A549 (cell line): Measurements from ENCODE around the gene ZBED5. TPM values are rescaled to one million over a fixed set of nuclear protein-coding genes. Genes with fewer than 3 reads are reported as not detected.

Source experiments
- ATAC-seq, 2 experiments: fragments of 200-7000 bp in 1 of 2; fragments of >200 bp in 1 of 2; cut with Nextera tagmentation in 1 of 2; cut with Tn5 transposase in 1 of 2; 3 replicates each; pipeline versions ENCODE4 v1.8.0 to v1.9.1; 2018 to 2020; ENCODE audit warnings: mild to moderate bottlenecking in 1 of 2, moderate library complexity in 1 of 2
- CTCF ChIA-PET: fragments of 300-600 bp; sonication (Branson Sonifier 250); formaldehyde crosslinking; extraction: SDS; loops from one replicate; lab custom pipeline; 2021; ENCODE audit warnings: antibody characterized with exemption, inconsistent platforms; lab: Yijun Ruan, JAX
- POLR2A ChIA-PET: fragments of 350-600 bp; formaldehyde crosslinking; extraction: SDS; loops from one replicate; lab custom pipeline; 2021; ENCODE audit warnings: antibody characterized with exemption, inconsistent platforms; lab: Yijun Ruan, JAX
- DNase-seq, 2 experiments: peaks; one replicate each; pipeline versions ENCODE4 v3.0.0 to v3.0.0-alpha.2; 2011 to 2016; ENCODE audit warnings: low read depth in 1 of 2, low spot score in 1 of 2
- FAIRE-seq: peaks from 2 replicates; lab custom pipeline; 2011; peaks lifted over from hg19 to GRCh38; lab: Jason Lieb, UNC
- H3K27ac ChIP-seq, 2 experiments: fragments of >200 bp; sonication (Bioruptor Twin); formaldehyde crosslinking; 3 replicates each; pipeline ENCODE4 v1.5.1; 2016 to 2017
- H3K4me1 ChIP-seq: fragments of >200 bp; sonication (Bioruptor Twin); formaldehyde crosslinking; 3 replicates; pipeline ENCODE4 v1.6.1; 2016
- H3K4me2 ChIP-seq: fragments of >200 bp; sonication (Bioruptor Twin); formaldehyde crosslinking; 3 replicates; pipeline ENCODE4 v1.6.1; 2016
- H3K4me3 ChIP-seq: fragments of >200 bp; sonication (Bioruptor Twin); formaldehyde crosslinking; 3 replicates; pipeline ENCODE4 v1.5.1; 2016
- H3K9me3 ChIP-seq: fragments of >200 bp; sonication (Bioruptor Twin); formaldehyde crosslinking; 3 replicates; pipeline ENCODE4 v1.6.1; 2016
- ATOH8 ChIP-seq: fragments of 250-450 bp; sonication (Bioruptor Pico); IDR thresholded peaks from 2 replicates; pipeline ENCODE4 v1.5.0; 2020; ENCODE audit warnings: low read depth, mild to moderate bottlenecking, moderate library complexity
- CBX8 ChIP-seq: fragments of 200-600 bp; sonication (generic); IDR thresholded peaks from 2 replicates; pipeline ENCODE4 v1.6.1; 2016
- CHD4 ChIP-seq: fragments of 200-600 bp; sonication (generic); IDR thresholded peaks from 2 replicates; pipeline ENCODE4 v1.6.1; 2016; ENCODE audit warnings: antibody characterized with exemption, mild to moderate bottlenecking, borderline replicate concordance
- CTCF ChIP-seq: fragments of >200 bp; sonication (Bioruptor Twin); formaldehyde crosslinking; IDR thresholded peaks from 3 replicates; pipeline ENCODE4 v1.5.1; 2016
- EHMT2 ChIP-seq: fragments of 200-600 bp; sonication (generic); IDR thresholded peaks from 2 replicates; pipeline ENCODE4 v1.6.1; 2016; ENCODE audit warnings: antibody characterized with exemption, low read depth, mild to moderate bottlenecking, moderate library complexity
- HES2 ChIP-seq: fragments of >200 bp; sonication (Bioruptor Twin); formaldehyde crosslinking; IDR thresholded peaks from 2 replicates; pipeline ENCODE4 v1.6.1; 2016
- HOXB13 ChIP-seq: fragments of 250-450 bp; sonication (Bioruptor Pico); IDR thresholded peaks from 2 replicates; pipeline ENCODE4 v1.5.0; 2020; ENCODE audit warnings: low read depth, mild to moderate bottlenecking, moderate library complexity
- JUN ChIP-seq, 2 experiments: fragments of >200 bp; sonication (Bioruptor Twin); formaldehyde crosslinking; IDR thresholded peaks; 2 replicates in 1 of 2; 3 replicates in 1 of 2; pipeline ENCODE4 v1.6.1; 2016 to 2017
- KDM1A ChIP-seq: fragments of 200-600 bp; sonication (generic); IDR thresholded peaks from 2 replicates; pipeline ENCODE4 v1.6.1; 2016; ENCODE audit warnings: low read depth, mild to moderate bottlenecking
- KDM5A ChIP-seq: fragments of 200-600 bp; sonication (generic); IDR thresholded peaks from 2 replicates; pipeline ENCODE4 v1.6.1; 2016; ENCODE audit warnings: antibody characterized with exemption, mild to moderate bottlenecking
- MAFK ChIP-seq: fragments of 450-650 bp; IDR thresholded peaks from 2 replicates; pipeline ENCODE4 v1.6.1; 2014; ENCODE audit not compliant: partially characterized antibody
- MAX ChIP-seq: IDR thresholded peaks from 2 replicates; pipeline ENCODE4 v1.6.1; 2012
- PBX3 ChIP-seq: IDR thresholded peaks from 2 replicates; pipeline ENCODE4 v1.6.1; 2012
- PHF8 ChIP-seq: fragments of 200-600 bp; sonication (generic); IDR thresholded peaks from 2 replicates; pipeline ENCODE4 v1.6.1; 2016; ENCODE audit warnings: low read depth, mild to moderate bottlenecking, antibody characterized with exemption, moderate library complexity, borderline replicate concordance
- POLR2A ChIP-seq: IDR thresholded peaks from 2 replicates; pipeline ENCODE4 v1.6.1; 2012; ENCODE audit warnings: mild to moderate bottlenecking, low read length
- POLR2AphosphoS2 ChIP-seq: conservative IDR thresholded peaks from 2 replicates; pipeline ENCODE4 v1.6.1; 2012; ENCODE audit warnings: low read length, improper control_type of control experiment, inconsistent platforms
- REST ChIP-seq: fragments of 200-600 bp; sonication (generic); IDR thresholded peaks from 2 replicates; pipeline ENCODE4 v1.6.1; 2016; ENCODE audit warnings: antibody characterized with exemption, mild to moderate bottlenecking, moderate library complexity
- SREBF2 ChIP-seq: fragments of 450-650 bp; IDR thresholded peaks from 2 replicates; pipeline ENCODE4 v1.6.1; 2014; ENCODE audit warnings: mild to moderate bottlenecking, moderate library complexity
- TFCP2L1 ChIP-seq: fragments of 250-450 bp; sonication (Bioruptor Pico); IDR thresholded peaks from 2 replicates; pipeline ENCODE4 v1.5.0; 2021; ENCODE audit warnings: mild to moderate bottlenecking
- ZNF302 ChIP-seq: fragments of 250-450 bp; sonication (Bioruptor Pico); IDR thresholded peaks from 2 replicates; pipeline ENCODE4 v1.9.0; 2021; ENCODE audit warnings: inconsistent platforms, mild to moderate bottlenecking, moderate library complexity
- ZSCAN20 ChIP-seq: fragments of 250-450 bp; sonication (Bioruptor Pico); IDR thresholded peaks from 2 replicates; pipeline ENCODE4 v1.8.0; 2022; ENCODE audit warnings: mild to moderate bottlenecking, moderate library complexity
- WGBS: methylation state at CpG from one replicate; pipeline ENCODE4 v1.1.6; 2017; ENCODE audit errors: missing lambda C conversion rate; 5-methylcytosine and 5-hydroxymethylcytosine counted together
- polyA plus RNA-seq, 4 experiments: library from polyadenylated mRNA; depleted of rRNA in 3 of 4; stranded (reverse); fragments of >200 nt; fragmentation: RNase III in 1 of 4; extraction: RNeasy Plus Mini Kit Qiagen cat#74134 plus additional on column Dnase treatment in 1 of 4; gene quantifications; 2 replicates in 3 of 4; 3 replicates in 1 of 4; pipeline ENCODE4 v1.2.3, GENCODE V29; 2011 to 2017

Gene ZBED5
- polyA plus RNA-seq, 2 of the 4 experiments (the other 2 are of a cell fraction): 60.6 to 132 TPM

GRCh38 chr11:10858439-10859325 lies 829 bp upstream of the ZBED5 start:
- peak overlapping the region; percentile 91 for H3K4me3 ChIP-seq
- TF ChIP-seq ATOH8 (CRISPR knock-in tag): no peak
- peak; percentile 77; the same call in 1 of the 2 replicates for TF ChIP-seq PHF8
- TF ChIP-seq JUN (IDR thresholded peaks at IDR 0.05): 0 out of 5 replicates have a peak, but pooled peaks have one; percentile 4 to 25
- TF ChIP-seq POLR2A: peak; percentile 28
- H3K27ac ChIP-seq: peak overlapping the region; percentile 95 to 98
- DNase-seq (no peak), FAIRE-seq (no peak), ATAC-seq (peak; percentile 62 to 68)
- peak overlapping the region; percentile 94 for H3K4me2 ChIP-seq
- CTCF ChIA-PET: interaction anchor here (0.7 to 2.8 kb wide), 15 partner anchors 35 to 940 kb away, joined by 3 to 12 read pairs (median 5); no protein-coding TSS in a partner anchor
- peaks cover 36% of the 10 kb centered on the region for H3K4me1 ChIP-seq
- POLR2A ChIA-PET: interaction anchor here (0.6 to 4.2 kb wide), 26 partner anchors 8 to 1306 kb away, joined by 3 to 141 read pairs (median 5); partner anchors contain the start of genes CTR9 and EIF4G2
- no peaks in the 10 kb centered on the region for H3K9me3 ChIP-seq
- WGBS: 1% methylated on average over 46 of the region's 46 CpGs

- no peak for DNase-seq
- Histone ChIP-seq H3K27ac (peak overlapping the region; percentile 95 to 98), H3K4me3 (peak overlapping the region; percentile 91), H3K4me1 (peaks cover 32% of the 10 kb centered on the region), H3K4me2 (peak overlapping the region; percentile 96), H3K9me3 (no peaks in the 10 kb centered on the region)
- POLR2A ChIA-PET: interaction anchor here (0.5 to 4.2 kb wide), 21 partner anchors 9 to 1307 kb away, joined by 3 to 141 read pairs (median 7); partner anchors contain the start of genes CTR9 and EIF4G2
- CTCF ChIA-PET: interaction anchor here (1.1 to 2.8 kb wide), 8 partner anchors 36 to 941 kb away, joined by 3 to 12 read pairs (median 6); no protein-coding TSS in a partner anchor
- no peak for FAIRE-seq
- no peak for TF ChIP-seq TFCP2L1 (CRISPR knock-in tag)
- TF ChIP-seq MAFK: no peak
- no peak for TF ChIP-seq POLR2AphosphoS2
- no peak for TF ChIP-seq KDM1A
- TF ChIP-seq EHMT2: no peak
- no peak for TF ChIP-seq CTCF
- no peak for TF ChIP-seq POLR2A
- TF ChIP-seq PBX3: no peak
- no peak for TF ChIP-seq CBX8
- TF ChIP-seq HES2: no peak
- TF ChIP-seq ZNF302 (CRISPR knock-in tag): no peak
- no peak for TF ChIP-seq ATOH8 (CRISPR knock-in tag)
- no peak for TF ChIP-seq CHD4
- TF ChIP-seq ZSCAN20 (CRISPR knock-in tag): no peak
- TF ChIP-seq MAX: no peak
- TF ChIP-seq PHF8: no peak
- no peak for TF ChIP-seq SREBF2
- no peak for TF ChIP-seq REST
- no peak for TF ChIP-seq HOXB13 (CRISPR knock-in tag)
- TF ChIP-seq KDM5A: no peak
- peak; percentile 22 to 25 for ATAC-seq
- 0% methylated on average over 9 of the region's 14 CpGs for WGBS
Measured at GRCh38 chr11:10857459-10857708, 469 bp downstream of the ZBED5 start.
